Brain microvascular endothelial cell (primary cell): ENCODE data around the gene LRP4.

Experiments used
- DNase-seq: peaks from one replicate; pipeline ENCODE4 v3.0.0-alpha.2; 2020
- H3K27ac ChIP-seq: fragments of 250-450 bp; sonication (Bioruptor Pico); 2 replicates; pipeline ENCODE4 v1.5.1; 2020; ENCODE audit warnings: mild to moderate bottlenecking, moderate library complexity
- H3K27me3 ChIP-seq: fragments of 250-450 bp; sonication (Bioruptor Pico); replicated peaks from 2 replicates; pipeline ENCODE4 v1.5.1; 2020; ENCODE audit warnings: mild to moderate bottlenecking
- H3K36me3 ChIP-seq: fragments of 250-450 bp; sonication (Bioruptor Pico); replicated peaks from 2 replicates; pipeline ENCODE4 v1.5.1; 2020; ENCODE audit warnings: mild to moderate bottlenecking
- H3K4me3 ChIP-seq: 2 replicates; pipeline ENCODE4 v1.5.1; 2011; ENCODE audit warnings: low read depth, mild to moderate bottlenecking, control low read depth, low read length, moderate library complexity
- CTCF ChIP-seq: IDR thresholded peaks from 2 replicates; pipeline ENCODE4 v1.5.1; 2011; ENCODE audit warnings: low read depth, mild to moderate bottlenecking, moderate library complexity, low read length, control low read depth, inconsistent platforms; ENCODE audit errors: missing control alignments
- in situ Hi-C: cut with HindIII; loops from 2 replicates; pipeline ENCODE4 v1.10.0; 2017; ENCODE audit warnings: low sequenced_read_pairs, low pct_ligation_motif_present

Gene LRP4

GRCh38 chr11:46874586-46874985 is 43.8 kb downstream of the LRP4 start:
- H3K4me3 ChIP-seq: no peak overlapping the region
- in situ Hi-C loops: no loop called here
- no peaks in the 10 kb centered on the region for H3K36me3 ChIP-seq
- no peak overlapping the region for H3K27ac ChIP-seq
- no peak for DNase-seq
- no peak for TF ChIP-seq CTCF
- H3K27me3 ChIP-seq: no peaks in the 10 kb centered on the region

GRCh38 chr11:46868912-46869311 is 49.4 kb downstream of the LRP4 start:
- H3K36me3 ChIP-seq: no peaks in the 10 kb centered on the region
- in situ Hi-C loops: no loop called here

GRCh38 chr11:46865340-46865739 is 53.0 kb downstream of the LRP4 start:
- Histone ChIP-seq H3K4me3 (no peak overlapping the region), H3K27ac (peak overlapping the region; percentile 39), H3K36me3 (no peaks in the 10 kb centered on the region), H3K27me3 (no peaks in the 10 kb centered on the region)
- in situ Hi-C loops: no loop called here
- DNase-seq: peak; percentile 66
- TF ChIP-seq CTCF: no peak

More at GRCh38 chr11:46868912-46869311, 49.4 kb downstream of the LRP4 start:
- DNase-seq: no peak
- no peak for TF ChIP-seq CTCF
- Histone ChIP-seq H3K27ac (no peak overlapping the region), H3K27me3 (no peaks in the 10 kb centered on the region), H3K4me3 (no peak overlapping the region)

- in situ Hi-C loops: no loop called here
- Histone ChIP-seq H3K27ac (no peak overlapping the region), H3K4me3 (no peak overlapping the region), H3K27me3 (no peaks in the 10 kb centered on the region), H3K36me3 (no peaks in the 10 kb centered on the region)
- TF ChIP-seq CTCF: no peak
- DNase-seq: no peak
These were observed 58.1 kb downstream of the LRP4 start for GRCh38 chr11:46860218-46860617.

GRCh38 chr11:46858920-46859546 is 59.3 kb downstream of the LRP4 start:
- Histone ChIP-seq H3K27me3 (no peaks in the 10 kb centered on the region), H3K36me3 (no peaks in the 10 kb centered on the region)
- DNase-seq: no peak

More at GRCh38 chr11:46858920-46859546, 59.3 kb downstream of the LRP4 start:
- in situ Hi-C loops: no loop called here
- TF ChIP-seq CTCF: no peak
- Histone ChIP-seq H3K4me3 (no peak overlapping the region), H3K27ac (no peak overlapping the region)
